Stimulated activated CD8-positive, alpha-beta memory T cell treated with anti-CD3 and anti-CD28 coated beads, Interleukin-12 subunit alpha, Interleukin-12 subunit beta, amount 100 ng/mL, for 24 hours (primary cell): ENCODE results near the gene CMTR1.
"Not testable (repeated sequence)": the region's sequence is repeated elsewhere in the genome, so short reads cannot be mapped to it uniquely, and the experiment has no call there.

Experiments used
- DNase-seq: peaks from one replicate; pipeline ENCODE4 v3.0.0-alpha.2; 2020; ENCODE audit errors: extremely low read depth

Gene CMTR1

GRCh38 chr6:37433657-37434271 lies 743 bp downstream of the CMTR1 start:
- DNase-seq = peak; percentile 5

- DNase-seq = no peak
These were observed 2.4 kb downstream of the CMTR1 start for GRCh38 chr6:37435373-37435772.

GRCh38 chr6:37435816-37436215 lies 2.8 kb downstream of the CMTR1 start:
- DNase-seq = no peak

- DNase-seq = no peak
These were observed 5.9 kb downstream of the CMTR1 start for GRCh38 chr6:37438930-37439329.

DNA sequence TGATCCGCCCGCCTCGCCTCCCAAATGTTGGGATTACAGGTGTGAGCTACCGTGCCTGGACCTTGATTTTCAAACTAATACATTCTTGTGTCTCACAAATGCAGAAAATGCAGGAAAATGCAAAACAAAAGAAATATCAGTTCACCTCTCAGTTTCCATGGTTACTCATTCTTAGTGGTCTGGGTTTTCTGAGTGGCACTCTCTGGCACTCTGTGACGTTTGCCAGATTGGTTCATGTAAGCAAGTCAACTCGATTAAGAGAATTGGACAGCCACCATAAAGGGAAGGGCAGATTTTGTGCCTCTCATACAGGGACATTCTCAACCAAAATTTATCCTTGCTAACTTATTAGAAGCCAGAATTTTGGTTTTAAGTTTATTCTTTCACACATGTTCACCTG lies 8.6 kb downstream of the CMTR1 start:
- DNase-seq = no peak

DNA sequence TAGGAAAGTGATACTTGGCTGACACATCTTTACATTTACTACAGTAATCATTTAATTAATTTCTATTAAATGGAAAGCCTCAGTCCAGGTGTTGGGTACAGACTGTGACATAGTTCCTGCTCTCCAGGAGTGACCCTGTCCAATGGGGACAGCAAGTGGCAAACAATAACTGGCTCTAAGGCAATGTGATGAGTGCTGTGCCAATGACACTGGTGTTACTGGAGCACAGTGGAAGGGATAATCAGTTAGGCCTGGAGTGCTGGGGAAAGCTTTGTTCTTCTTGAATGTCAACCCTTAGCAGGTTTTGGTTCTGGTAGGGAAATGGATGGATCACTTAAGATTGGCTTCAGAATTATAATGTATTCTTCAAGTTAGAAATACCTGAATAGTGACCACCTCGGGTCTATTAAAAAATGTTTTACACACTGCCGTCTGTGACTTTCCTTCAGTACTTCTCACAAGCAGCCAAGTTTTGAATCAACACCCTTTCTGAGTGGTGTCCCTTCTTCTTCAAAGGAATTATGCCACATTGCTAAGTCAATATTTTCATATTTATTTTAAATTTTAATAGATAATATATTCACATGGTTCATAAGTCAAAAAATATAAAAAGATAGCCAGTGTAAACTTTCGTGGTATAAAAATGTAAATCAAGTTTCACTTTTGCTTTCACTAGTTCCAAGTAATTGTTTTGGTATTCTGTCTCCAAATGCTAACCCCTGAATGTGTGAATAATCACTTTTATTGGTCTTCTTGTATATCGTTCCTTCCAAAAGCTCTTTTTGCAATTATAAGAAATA lies 9.6 kb downstream of the CMTR1 start:
- DNase-seq = no peak

- not testable (repeated sequence) for DNase-seq
These were observed 10.2 kb downstream of the CMTR1 start for GRCh38 chr6:37443216-37443542.

DNA sequence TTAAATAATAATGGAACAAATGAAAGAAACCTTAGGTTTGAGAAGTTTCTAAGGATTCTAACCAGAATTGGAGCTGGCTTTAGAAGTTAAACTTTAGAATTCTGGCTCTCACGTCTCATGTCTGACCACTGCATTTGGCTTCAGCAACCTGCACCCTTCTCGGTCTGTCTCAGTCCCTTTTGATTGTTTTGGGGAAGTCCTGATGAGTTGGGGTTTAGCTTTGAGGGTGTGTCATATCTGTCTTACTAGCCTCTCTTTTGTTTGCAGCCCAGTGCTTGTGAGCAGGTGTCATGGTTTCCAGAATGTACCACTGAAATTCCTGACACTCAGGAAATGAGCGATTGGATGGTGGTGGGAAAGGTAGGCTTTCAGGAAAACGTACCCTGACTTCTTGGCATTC lies 17.0 kb downstream of the CMTR1 start:
- no peak for DNase-seq

GRCh38 chr6:37451441-37452193 lies 18.6 kb downstream of the CMTR1 start:
- no peak for DNase-seq

DNA sequence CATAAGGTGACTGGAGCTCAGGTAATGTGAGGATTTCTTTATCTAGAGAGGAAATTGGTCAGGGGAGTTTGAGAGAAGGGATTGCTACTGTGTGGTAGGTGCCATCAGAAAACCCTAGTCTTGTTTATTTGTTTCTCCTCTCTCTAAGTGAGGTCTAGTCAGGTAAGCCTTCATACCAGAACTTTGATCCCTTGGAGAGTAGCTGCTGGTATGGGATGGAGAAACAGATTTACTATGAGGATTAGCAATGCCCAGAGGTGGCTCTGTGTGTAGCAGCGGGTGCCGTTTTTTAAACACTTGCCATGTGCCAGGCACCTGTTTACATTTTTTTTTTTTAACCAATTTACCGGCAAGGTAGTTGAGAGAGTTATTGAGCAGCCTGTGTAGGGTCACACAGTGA lies 19.5 kb downstream of the CMTR1 start:
- no peak for DNase-seq

DNA sequence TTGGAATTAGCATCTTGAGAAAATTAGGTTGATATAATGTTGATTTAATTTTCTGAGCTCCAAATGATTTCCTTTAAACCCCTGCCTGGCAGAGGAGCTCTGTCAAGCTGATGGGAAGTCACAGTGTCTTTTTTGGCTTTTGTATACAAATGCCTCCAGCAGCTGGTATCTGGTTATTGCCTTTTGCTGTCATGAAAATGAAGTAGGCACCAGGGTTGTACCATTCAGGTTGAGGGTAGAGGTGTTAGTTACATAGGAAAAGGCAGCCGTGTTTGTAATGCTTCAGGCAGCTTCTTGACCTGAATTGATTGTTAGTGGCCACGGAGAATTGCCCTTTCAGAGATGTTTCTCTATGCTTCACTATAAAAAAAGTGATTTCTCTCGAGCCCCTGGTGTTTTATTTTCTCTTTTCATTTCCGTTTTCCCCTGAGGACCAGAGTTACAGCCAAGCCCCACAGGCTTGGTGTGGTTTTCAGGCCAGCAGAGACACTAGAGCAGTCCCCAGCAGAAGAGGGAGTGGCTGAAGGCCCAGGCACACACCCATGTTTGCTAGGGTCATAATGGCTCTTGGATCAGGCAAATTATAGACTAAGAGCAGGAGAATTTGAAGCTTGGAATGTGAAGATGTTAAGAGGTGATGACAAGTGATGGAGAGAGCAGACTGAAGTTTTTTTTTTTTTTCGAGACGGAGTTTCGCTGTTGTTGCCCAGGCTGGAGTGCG lies 21.6 kb downstream of the CMTR1 start:
- DNase-seq = no peak

DNA sequence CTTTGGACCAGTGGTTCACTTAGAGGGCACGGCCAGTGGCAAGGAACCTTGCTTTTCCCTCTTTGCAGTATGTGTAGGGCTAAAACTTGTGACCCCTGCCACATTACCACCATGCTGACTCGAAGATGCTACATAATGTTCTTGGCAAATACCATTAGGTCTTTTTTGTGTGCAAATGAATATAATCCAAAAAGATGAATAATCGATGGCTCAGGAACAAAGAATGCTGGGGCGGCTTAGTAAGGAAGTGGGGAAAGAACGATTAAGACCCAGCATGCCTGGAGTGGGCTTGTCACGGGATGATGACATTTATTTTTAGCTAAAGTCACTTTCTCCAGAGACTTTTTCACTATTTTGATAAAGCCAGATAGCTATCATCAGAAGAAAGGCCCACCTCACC lies 23.1 kb downstream of the CMTR1 start:
- no peak for DNase-seq

DNA sequence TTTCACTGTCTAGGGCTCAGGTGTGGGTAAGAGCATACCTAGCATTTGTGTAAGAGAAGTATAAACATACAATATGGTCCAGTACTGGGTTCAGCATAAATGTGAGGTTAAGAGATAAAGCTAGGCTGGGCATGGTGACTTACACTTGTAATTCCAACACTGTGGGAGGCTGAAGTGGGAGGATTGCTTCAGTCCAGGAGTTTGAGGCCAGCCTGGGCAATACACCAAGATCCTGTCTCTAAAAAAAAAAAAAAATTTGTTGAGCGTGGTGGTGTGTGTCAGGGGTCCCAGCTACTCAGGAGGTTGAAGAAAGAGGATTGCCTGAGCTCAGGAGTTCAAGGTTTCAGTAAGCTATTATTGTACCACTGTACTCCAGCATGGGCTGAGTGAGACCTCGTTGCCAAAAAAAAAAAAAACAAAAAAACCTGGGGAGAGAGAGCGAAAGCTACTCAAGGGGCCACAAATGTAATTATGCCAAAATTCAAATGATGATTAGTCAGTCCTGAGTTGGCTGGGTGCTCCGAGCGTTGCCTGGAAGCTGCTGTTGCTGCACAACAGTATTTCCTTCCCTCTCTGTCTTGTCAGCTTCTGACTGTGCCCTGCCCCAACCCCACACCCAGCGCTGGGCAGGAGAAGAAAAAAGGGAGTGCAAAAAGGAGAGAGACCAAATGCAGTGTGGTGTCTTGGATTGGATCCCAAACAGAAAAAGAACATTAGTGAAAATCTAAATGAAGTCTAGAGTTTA lies 24.0 kb downstream of the CMTR1 start:
- no peak for DNase-seq

DNA sequence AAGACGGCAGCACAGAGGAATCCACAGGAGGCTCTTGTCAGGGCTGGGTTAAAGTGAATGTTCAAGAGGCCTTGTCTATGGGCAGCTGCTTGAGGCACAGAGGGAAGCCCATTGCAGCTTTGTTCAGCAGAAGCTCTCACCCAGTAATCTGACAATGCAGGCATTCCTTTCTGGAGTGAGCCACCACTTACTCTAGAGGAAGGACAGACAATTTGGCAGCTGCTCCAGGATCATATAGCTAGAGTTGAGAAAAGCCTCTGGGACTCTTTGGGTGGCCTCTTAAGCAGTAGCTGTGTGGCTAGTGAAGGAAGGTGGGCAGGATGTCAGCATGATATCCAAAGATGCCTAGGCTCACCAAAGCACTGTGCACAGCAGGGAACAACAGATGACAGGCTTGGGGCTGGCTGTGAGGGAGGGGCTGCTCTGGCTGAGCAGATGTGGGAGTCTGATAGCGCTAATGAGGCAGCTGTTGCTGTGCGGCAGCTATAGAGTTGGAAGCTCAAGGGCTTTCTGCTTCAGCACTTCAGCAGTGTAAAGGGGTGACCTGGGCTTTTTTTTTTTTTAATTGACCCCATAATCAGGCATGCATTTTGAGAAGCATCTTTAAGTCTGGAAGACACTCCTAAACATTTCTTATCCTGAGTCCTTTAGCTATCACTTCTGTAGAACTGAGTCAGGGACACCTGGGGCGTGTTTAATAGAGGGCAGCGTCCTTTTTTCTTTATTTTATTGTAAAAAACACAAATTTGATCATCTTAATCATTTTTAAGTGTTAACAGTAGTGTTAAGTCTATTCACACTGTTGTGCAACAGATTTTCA lies 27.2 kb downstream of the CMTR1 start:
- DNase-seq = no peak

DNA sequence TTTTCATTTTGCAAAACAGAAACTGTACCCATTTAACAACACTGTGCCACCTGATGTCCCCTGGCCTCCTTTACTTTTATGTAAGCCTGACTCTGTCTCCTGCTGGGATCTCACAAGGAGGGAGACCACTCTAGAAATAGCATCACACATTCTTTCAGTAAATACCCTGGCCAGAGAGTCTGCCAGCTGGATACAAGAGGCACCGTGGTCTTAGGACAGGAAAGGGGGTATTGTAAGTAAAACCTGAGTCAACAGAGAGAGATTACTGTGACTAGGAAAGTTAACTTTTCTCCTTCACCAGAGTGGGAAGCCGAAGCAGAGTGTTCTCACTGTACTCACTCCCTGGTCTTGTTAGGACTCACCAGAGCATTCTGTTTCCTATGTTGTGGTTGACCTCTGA lies 27.8 kb downstream of the CMTR1 start:
- DNase-seq = no peak

- DNase-seq = no peak
These were observed 30.1 kb downstream of the CMTR1 start for GRCh38 chr6:37463110-37463509.

- no peak for DNase-seq
These were observed 34.7 kb downstream of the CMTR1 start for GRCh38 chr6:37467718-37468117.

DNA sequence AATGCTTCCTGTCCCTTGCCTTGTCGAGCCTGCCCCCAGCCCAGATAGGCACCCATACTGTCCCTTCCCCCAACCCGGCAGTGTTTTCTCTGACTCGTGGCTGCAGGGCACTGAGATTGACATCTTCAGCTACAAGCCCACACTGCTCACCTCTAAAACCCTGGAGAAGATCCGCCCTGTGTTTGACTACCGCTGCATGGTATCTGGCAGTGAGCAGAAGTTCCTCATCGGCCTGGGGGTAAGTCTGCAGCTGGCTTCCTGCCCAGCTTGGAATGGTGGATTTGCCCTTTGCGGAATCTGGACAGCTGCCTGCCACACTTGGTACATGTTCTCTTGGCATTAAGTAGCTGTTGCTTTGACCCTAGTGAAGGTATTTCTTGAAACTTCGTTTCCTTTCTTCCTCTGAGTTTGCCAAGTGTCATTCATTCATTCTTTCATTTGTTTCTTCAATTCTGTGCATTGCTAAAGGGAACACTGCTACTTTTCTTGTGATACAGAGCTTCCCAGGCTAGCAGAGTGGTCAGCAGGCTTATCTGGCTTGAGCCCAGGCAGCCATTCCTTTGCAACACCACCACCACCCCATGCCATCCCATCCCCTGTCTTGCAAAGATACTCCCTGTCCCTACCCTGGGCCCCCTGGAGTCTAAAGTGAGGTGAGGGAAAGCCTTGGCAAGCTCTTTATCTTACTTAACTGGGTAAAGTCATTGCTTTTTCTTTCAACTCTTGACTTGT lies 40.5 kb downstream of the CMTR1 start:
- DNase-seq = no peak

GRCh38 chr6:37474316-37474715 lies 41.3 kb downstream of the CMTR1 start:
- no peak for DNase-seq

DNA sequence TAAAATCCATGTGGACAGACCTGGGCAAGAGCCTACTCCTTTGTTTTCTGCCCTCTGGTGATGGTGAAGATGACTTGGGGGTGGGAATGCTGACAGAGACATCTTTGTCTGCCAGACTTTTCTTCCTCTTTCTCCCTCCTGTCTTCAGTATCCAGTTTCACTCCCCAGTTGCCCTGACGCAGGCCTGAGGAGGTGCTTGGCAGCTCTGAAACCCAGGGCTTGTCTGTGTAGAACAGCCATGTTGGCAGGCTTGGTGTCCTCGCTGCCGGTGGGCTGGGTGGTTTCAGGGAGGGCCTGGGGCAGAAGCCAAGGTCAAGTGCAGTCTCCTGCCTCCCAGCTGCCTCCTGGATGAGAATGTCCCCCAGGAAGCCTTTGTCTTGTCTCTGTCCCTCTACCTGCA lies 44.2 kb downstream of the CMTR1 start:
- DNase-seq = no peak
